Neural cell (in vitro differentiated cells): ENCODE measurements around the gene DNAJC12. TPM values are rescaled to one million over a fixed set of nuclear protein-coding genes. Genes with fewer than 3 reads are reported as not detected.

Experiments used
- H2AFZ ChIP-seq: fragments of 200-600, 300-800 bp; sonication (generic), shearing (Covaris generic); 2 replicates; pipeline ENCODE4 v1.6.0; 2014; ENCODE audit warnings: low read depth, mild to moderate bottlenecking, antibody characterized with exemption, low read length, moderate library complexity
- H3F3A ChIP-seq: fragments of 200-600 bp; shearing (Covaris generic); 2 replicates; pipeline ENCODE4 v1.6.1; 2016; ENCODE audit warnings: mild to moderate bottlenecking, moderate library complexity, mixed read lengths, antibody characterized with exemption, low read length; ENCODE audit not compliant: insufficient read depth, poor library complexity, severe bottlenecking
- H3K27ac ChIP-seq: fragments of 200-600, 300-800 bp; sonication (generic), shearing (Covaris generic); 2 replicates; pipeline ENCODE4 v1.5.1; 2014; ENCODE audit warnings: mild to moderate bottlenecking, low read length, moderate library complexity
- H3K27me3 ChIP-seq: fragments of 300-800, 200-600 bp; sonication (generic), shearing (Covaris generic); 2 replicates; pipeline ENCODE4 v1.6.0; 2014; ENCODE audit warnings: mild to moderate bottlenecking, low read depth, low read length, moderate library complexity; ENCODE audit not compliant: insufficient read depth
- H3K36me3 ChIP-seq: fragments of 300-800, 200-600 bp; sonication (generic), shearing (Covaris generic); 2 replicates; pipeline ENCODE4 v1.5.1; 2014; ENCODE audit warnings: mild to moderate bottlenecking, antibody characterized with exemption, low read length, moderate library complexity; ENCODE audit not compliant: insufficient read depth
- H3K4me2 ChIP-seq: fragments of 300-800, 200-600 bp; sonication (generic), shearing (Covaris generic); 2 replicates; pipeline ENCODE4 v1.6.0; 2014; ENCODE audit warnings: mild to moderate bottlenecking, low read length
- H3K4me3 ChIP-seq: fragments of 300-800, 200-600 bp; sonication (generic), shearing (Covaris generic); 2 replicates; pipeline ENCODE4 v1.5.1; 2014; ENCODE audit warnings: mild to moderate bottlenecking, low read length, moderate library complexity
- H3K79me2 ChIP-seq: fragments of 200-600 bp; shearing (Covaris generic); replicated peaks from 2 replicates; pipeline ENCODE4 v1.6.0; 2014; ENCODE audit warnings: mild to moderate bottlenecking, low read length, moderate library complexity; ENCODE audit not compliant: insufficient read depth
- H3K9ac ChIP-seq: fragments of 300-800, 200-600 bp; sonication (generic), shearing (Covaris generic); 2 replicates; pipeline ENCODE4 v1.6.1; 2016; ENCODE audit warnings: mild to moderate bottlenecking, low read length, mixed read lengths
- H3K9me2 ChIP-seq: fragments of 200-600 bp; shearing (Covaris generic); 2 replicates; pipeline ENCODE4 v1.6.1; 2016; ENCODE audit warnings: mild to moderate bottlenecking, low read length, mixed read lengths; ENCODE audit not compliant: insufficient read depth
- H3K9me3 ChIP-seq: fragments of 200-600, 300-800 bp; sonication (generic), shearing (Covaris generic); 2 replicates; pipeline ENCODE4 v1.6.1; 2016; ENCODE audit warnings: mild to moderate bottlenecking, mixed run types, low read length, moderate library complexity, mixed read lengths
- H4K20me1 ChIP-seq: fragments of 200-600 bp; shearing (Covaris generic); 2 replicates; pipeline ENCODE4 v1.6.1; 2016; ENCODE audit warnings: mild to moderate bottlenecking, mixed run types; ENCODE audit not compliant: insufficient read depth
- CTCF ChIP-seq: fragments of 450-650 bp; IDR thresholded peaks from 2 replicates; pipeline ENCODE4 v1.5.1; 2014; ENCODE audit warnings: antibody characterized with exemption, mild to moderate bottlenecking, moderate library complexity; ENCODE audit not compliant: poor library complexity, severe bottlenecking
- EP300 ChIP-seq: fragments of 450-650 bp; conservative IDR thresholded peaks from 2 replicates; pipeline ENCODE4 v1.6.1; 2014; ENCODE audit warnings: antibody characterized with exemption, mild to moderate bottlenecking, moderate library complexity; ENCODE audit not compliant: poor library complexity, severe bottlenecking
- EZH2 ChIP-seq: fragments of 200-600, 300-800 bp; shearing (Covaris generic), sonication (generic); IDR thresholded peaks from 2 replicates; pipeline ENCODE4 v1.6.1; 2014; ENCODE audit warnings: antibody characterized with exemption, low read length, borderline replicate concordance, mild to moderate bottlenecking; ENCODE audit not compliant: insufficient read depth, poor library complexity, severe bottlenecking
- MXI1 ChIP-seq: fragments of 450-650 bp; conservative IDR thresholded peaks from 2 replicates; pipeline ENCODE4 v1.6.1; 2014; ENCODE audit warnings: antibody characterized with exemption, mild to moderate bottlenecking; ENCODE audit not compliant: poor library complexity, severe bottlenecking
- POLR2AphosphoS5 ChIP-seq: IDR thresholded peaks from 2 replicates; pipeline ENCODE4 v1.6.1; 2012
- RAD21 ChIP-seq: fragments of 450-650 bp; conservative IDR thresholded peaks from 2 replicates; pipeline ENCODE4 v1.6.1; 2014; ENCODE audit warnings: antibody characterized with exemption, mild to moderate bottlenecking, moderate library complexity
- REST ChIP-seq: IDR thresholded peaks from 2 replicates; pipeline ENCODE4 v1.6.1; 2012; ENCODE audit warnings: borderline replicate concordance
- SMC3 ChIP-seq: fragments of 450-650 bp; conservative IDR thresholded peaks from 2 replicates; pipeline ENCODE4 v1.6.1; 2014; ENCODE audit warnings: antibody characterized with exemption, mild to moderate bottlenecking, moderate library complexity; ENCODE audit not compliant: poor library complexity
- TAF1 ChIP-seq: IDR thresholded peaks from 2 replicates; pipeline ENCODE4 v1.6.1; 2012; ENCODE audit warnings: low read depth
- polyA plus RNA-seq: library from polyadenylated mRNA; depleted of rRNA; stranded (reverse); fragments of >200 nt; gene quantifications from 2 replicates; pipeline ENCODE4 v1.2.3, GENCODE V29; 2014

DNAJC12 gene
- polyA plus RNA-seq, 1 donor from 2014 or later, result 32.2 TPM

GRCh38 chr10:67792653-67793052 is 45.3 kb downstream of the DNAJC12 start:
- Histone ChIP-seq H3K79me2 (no peaks in the 10 kb centered on the region), H3F3A (no peaks in the 10 kb centered on the region), H3K4me2 (no peak overlapping the region), H3K27me3 (no peaks in the 10 kb centered on the region), H3K9ac (no peak overlapping the region), H2AFZ (no peak overlapping the region), H3K36me3 (no peaks in the 10 kb centered on the region), H3K4me3 (no peak overlapping the region), H3K9me2 (no peaks in the 10 kb centered on the region), H3K9me3 (no peaks in the 10 kb centered on the region), H4K20me1 (no peaks in the 10 kb centered on the region), H3K27ac (no peak overlapping the region)
- TF ChIP-seq EZH2 (no peak), RAD21 (no peak), SMC3 (no peak), POLR2AphosphoS5 (no peak), EP300 (no peak), REST (no peak), MXI1 (no peak), CTCF (no peak), TAF1 (no peak)

GRCh38 chr10:67790534-67791408 is 47.2 kb downstream of the DNAJC12 start:
- H3K27me3 ChIP-seq, result no peaks in the 10 kb centered on the region
- H3K27ac ChIP-seq, result peak overlapping the region; percentile 44
- H3K9me3 ChIP-seq, result no peaks in the 10 kb centered on the region
- no peaks in the 10 kb centered on the region for H3K36me3 ChIP-seq
- H3K79me2 ChIP-seq, result no peaks in the 10 kb centered on the region
- no peak overlapping the region for H3K4me2 ChIP-seq
- no peak overlapping the region for H3K4me3 ChIP-seq
- no peaks in the 10 kb centered on the region for H4K20me1 ChIP-seq
- H3F3A ChIP-seq, result no peaks in the 10 kb centered on the region
- no peak overlapping the region for H2AFZ ChIP-seq
- no peaks in the 10 kb centered on the region for H3K9me2 ChIP-seq
- H3K9ac ChIP-seq, result no peak overlapping the region
- TF ChIP-seq EZH2, result no peak
- peak; percentile 35 for TF ChIP-seq EP300
- TF ChIP-seq POLR2AphosphoS5, result peak; percentile 65
